ENCODE measurements around the gene MCF2L2. TPM values are rescaled to one million over a fixed set of nuclear protein-coding genes. Genes with fewer than 3 reads are reported as not detected.

MCF2L2 gene
- total and polyA plus RNA-seq, 9 of the 15 experiments (the other 6 are each of a cell fraction or from before 2014, with no cell fraction given) = 0.56 to 4.2 (median 3.0) TPM

- DNase-seq (ENCODE audit: extremely low read depth in 1 of 4, low spot score in 3 of 4) (no peak), ATAC-seq (peak; percentile 75), FAIRE-seq (no peak)
- Histone ChIP-seq H2AFZ (ENCODE audit: low read depth, low read length) (no peak overlapping the region), H3K4me2 (ENCODE audit: insufficient read depth, low read length) (no peak overlapping the region), H3K4me1 (replicated peaks in 1 of 2; ENCODE audit: control insufficient read depth in 2 of 2, insufficient read depth in 2 of 2, low read length in 2 of 2) (peaks cover 5 to 24% of the 10 kb centered on the region in 2 experiments), H3K79me2 (ENCODE audit: control insufficient read depth, insufficient read depth, low read length) (no peaks in the 10 kb centered on the region), H3K27me3 (ENCODE audit: control insufficient read depth in 2 of 2, insufficient read depth in 2 of 2, low read length in 2 of 2) (no peaks in the 10 kb centered on the region), H4K20me1 (replicated peaks; ENCODE audit: control insufficient read depth, insufficient read depth, low read length) (no peaks in the 10 kb centered on the region), H3K27ac (ENCODE audit: extremely low read depth, low read depth, low read length) (no peak overlapping the region), H3K9me1 (ENCODE audit: control insufficient read depth, insufficient read depth, low read length) (no peaks in the 10 kb centered on the region), H3K4me3 (no peak overlapping the region), H3K9me3 (replicated peaks; ENCODE audit: control insufficient read depth, insufficient read depth, low read depth, low read length) (no peaks in the 10 kb centered on the region), H3K9ac (ENCODE audit: insufficient read depth in 1 of 2, low read depth in 2 of 2, low read length in 2 of 2) (no peak overlapping the region), H3K36me3 (ENCODE audit: control insufficient read depth, insufficient read depth, low read length) (no peaks in the 10 kb centered on the region)
- whole genome bisulfite sequencing (ENCODE audit: insufficient coverage, low coverage, missing lambda C conversion rate) = 66% methylated on average over 5 of the region's 5 CpGs
- ChIA-PET POLR2A (interaction anchor here (0.6 to 0.9 kb wide), 2 partner anchors 13 to 28 kb away, joined by 3 to 5 read pairs; no protein-coding TSS in a partner anchor), CTCF (ENCODE audit: low intra/inter-chr PET ratio) (no interaction called here)
- in situ Hi-C loops (cut with MboI) (no loop called here), intact Hi-C loops (cut with micrococcal nuclease) (no loop called here)
- BruUV-seq (replicated peaks) = no TSS peak
- no peak for TF ChIP-seq SREBF1 (IDR thresholded peaks at IDR 0.05; ENCODE audit: borderline replicate concordance, low read depth, low read length)
- no peak for TF ChIP-seq TSC22D4 (tag; IDR thresholded peaks at IDR 0.05)
- TF ChIP-seq IRF9 (tag; IDR thresholded peaks at IDR 0.05) = peak; percentile 73; the same call in 1 of the 2 replicates
- no peak for TF ChIP-seq ZNF263 (CRISPR knock-in tag; IDR thresholded peaks at IDR 0.05; ENCODE audit: borderline replicate concordance)
- TF ChIP-seq DDX20 (tag; IDR thresholded peaks at IDR 0.05; ENCODE audit: low read depth) = peak; percentile 67
- TF ChIP-seq CHD2 (IDR thresholded peaks at IDR 0.05; ENCODE audit: low read depth, low read length) = no peak
- 0 out of 2 replicates have a peak, but pooled peaks have one; percentile 20 for TF ChIP-seq HINFP (tag; conservative IDR thresholded peaks at IDR 0.05; ENCODE audit: low read depth)
- peak; percentile 73; the same call in 1 of the 2 replicates for TF ChIP-seq KLF6 (CRISPR knock-in tag; IDR thresholded peaks at IDR 0.05; ENCODE audit: borderline replicate concordance)
- peak; percentile 88 for TF ChIP-seq ATF3 (IDR thresholded peaks at IDR 0.05)
- no peak for TF ChIP-seq ATF3 (CRISPR knock-in tag; conservative IDR thresholded peaks at IDR 0.05)
- peak; percentile 28; the same call in 1 of the 2 replicates for TF ChIP-seq FOSL1 (tag; conservative IDR thresholded peaks at IDR 0.05)
- no peak for TF ChIP-seq NR2C1 (IDR thresholded peaks at IDR 0.05)
- TF ChIP-seq NR2C1 (tag; IDR thresholded peaks at IDR 0.05) = peak; percentile 64
- TF ChIP-seq ZNF644 (tag; IDR thresholded peaks at IDR 0.05; ENCODE audit: low read depth) = peak; percentile 34; the same call in 1 of the 2 replicates
- peak; percentile 91 for TF ChIP-seq ZNF12 (CRISPR knock-in tag; IDR thresholded peaks at IDR 0.05)
- no peak for TF ChIP-seq MAFF (IDR thresholded peaks at IDR 0.05; ENCODE audit: low read length)
- peak; percentile 74 for TF ChIP-seq JUND (IDR thresholded peaks at IDR 0.05; ENCODE audit: borderline replicate concordance, low read depth, low read length)
- 0 out of 3 replicates have a peak, but pooled peaks have one; percentile 24 for TF ChIP-seq JUND (tag; IDR thresholded peaks at IDR 0.05; ENCODE audit: borderline replicate concordance, low read depth, low read length)
- TF ChIP-seq JUN (IDR thresholded peaks at IDR 0.05; ENCODE audit: borderline replicate concordance, low read depth, low read length) = peak; percentile 42; the same call in 1 of the 2 replicates
- TF ChIP-seq JUN (CRISPR knock-in tag; IDR thresholded peaks at IDR 0.05; ENCODE audit: borderline replicate concordance) = no peak
These were observed 31.6 kb downstream of the MCF2L2 start for GRCh38 chr3:183396662-183397391.
